HG03139 (cell line): ENCODE measurements around the gene MTHFD2.

ENCODE experiments used
- ATAC-seq: cut with Tn5 transposase; IDR thresholded peaks from one replicate; pipeline ENCODE4 v1.9.1; 2021; ENCODE audit not compliant: unreplicated experiment

Gene MTHFD2

DNA sequence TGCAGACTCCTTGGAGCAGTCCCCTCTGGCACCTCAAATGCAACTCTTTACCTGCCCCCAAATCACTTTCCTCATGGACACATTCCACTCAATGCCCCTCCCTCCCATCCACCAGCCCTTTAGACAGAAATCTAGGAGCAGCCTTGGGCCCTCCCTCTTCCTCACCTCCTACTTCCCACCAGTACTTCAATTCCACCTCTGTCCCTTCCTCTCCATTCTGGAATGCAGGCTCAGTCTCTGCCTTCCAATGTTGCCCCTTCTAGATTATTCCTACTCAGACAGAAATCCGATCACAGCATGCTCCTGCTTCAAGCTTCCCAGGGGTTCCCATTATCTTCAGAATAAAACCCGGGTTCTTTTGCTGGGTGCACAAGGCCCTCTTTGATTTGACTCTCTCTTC lies 62.1 kb downstream of the MTHFD2 start:
- no peak for ATAC-seq

- ATAC-seq: no peak
Measured at GRCh38 chr2:74261204-74261864, 62.9 kb downstream of the MTHFD2 start.

- ATAC-seq: no peak
Measured at GRCh38 chr2:74262681-74263080, 64.3 kb downstream of the MTHFD2 start.

- ATAC-seq: no peak
Measured at GRCh38 chr2:74264281-74264680, 65.9 kb downstream of the MTHFD2 start.

- no peak for ATAC-seq
Measured at GRCh38 chr2:74267068-74267467, 68.7 kb downstream of the MTHFD2 start.
